B cell (primary cell): ENCODE data around the gene TMEM43. TPM values are rescaled to one million over a fixed set of nuclear protein-coding genes. Genes with fewer than 3 reads are reported as not detected.

Source experiments
- ATAC-seq: fragments of 200-7000 bp; cut with Tn5 transposase; one replicate; pipeline ENCODE4 v1.10.0; 2021; ENCODE audit warnings: low read depth, mild to moderate bottlenecking, moderate number of reproducible peaks, moderate library complexity
- CTCF ChIA-PET: fragments of 350-600 bp; sonication (Branson Sonifier 250); formaldehyde crosslinking; loops from one replicate; lab custom pipeline; 2021; ENCODE audit warnings: antibody characterized with exemption, inconsistent platforms; lab: Charles Lee
- POLR2A ChIA-PET: fragments of 350-600 bp; sonication (Branson Sonifier 250); formaldehyde crosslinking; loops from one replicate; lab custom pipeline; 2021; ENCODE audit warnings: antibody characterized with exemption; lab: Charles Lee
- DNase-seq: peaks from one replicate; pipeline ENCODE4 v3.0.0; 2013
- H2AFZ ChIP-seq: 2 replicates; pipeline ENCODE4 v1.6.1; 2012; ENCODE audit warnings: mild to moderate bottlenecking, low read depth, low read length; ENCODE audit not compliant: insufficient read depth, poor library complexity, severe bottlenecking
- H3K27ac ChIP-seq, 2 donors: 1 replicate in 1 of 2; 2 replicates in 1 of 2; pipeline ENCODE4 v1.5.1; 2012 to 2013; ENCODE audit warnings: low read length in 2 of 2, mild to moderate bottlenecking in 2 of 2, moderate library complexity in 1 of 2
- H3K27me3 ChIP-seq, 4 experiments: fragments of 200-600 bp in 1 of 4; sonication (generic) in 1 of 4; replicated peaks in 1 of 4; 1 replicate in 2 of 4; 2 replicates in 2 of 4; pipeline versions ENCODE4 v1.6.1 to v1.7.0; 2013 to 2016; ENCODE audit warnings: low read length in 3 of 4, mild to moderate bottlenecking in 2 of 4, mixed read lengths in 1 of 4, moderate library complexity in 1 of 4; ENCODE audit not compliant: insufficient read depth in 4 of 4, control insufficient read depth in 3 of 4; ENCODE audit errors: control extremely low read depth in 1 of 4
- H3K36me3 ChIP-seq, 2 experiments: replicated peaks in 1 of 2; 1 replicate in 1 of 2; 2 replicates in 1 of 2; pipeline versions ENCODE4 v1.6.1 to v1.7.1; 2013; ENCODE audit warnings: low read length in 1 of 2; ENCODE audit not compliant: insufficient read depth in 2 of 2, control insufficient read depth in 1 of 2; ENCODE audit errors: control extremely low read depth in 1 of 2, extremely low read depth in 1 of 2
- H3K4me1 ChIP-seq, 2 donors: fragments of 200-600 bp in 1 of 2; sonication (generic) in 1 of 2; 1 replicate in 1 of 2; 2 replicates in 1 of 2; pipeline versions ENCODE4 v1.5.1 to v1.6.1; 2013 to 2017; ENCODE audit warnings: low read length in 2 of 2; ENCODE audit not compliant: control insufficient read depth in 2 of 2, insufficient read depth in 2 of 2
- H3K4me2 ChIP-seq: replicated peaks from 2 replicates; pipeline ENCODE3; 2012; ENCODE audit warnings: mild to moderate bottlenecking, low read depth, low read length; ENCODE audit not compliant: poor library complexity, severe bottlenecking
- H3K4me3 ChIP-seq, 5 experiments: fragments of 200-600 bp in 1 of 5; sonication (generic) in 1 of 5; 1 replicate in 3 of 5; 2 replicates in 2 of 5; pipeline versions ENCODE4 v1.5.1 to v1.7.0; 2011 to 2016; ENCODE audit warnings: low read length in 4 of 5, mild to moderate bottlenecking in 4 of 5, low read depth in 2 of 5, control low read depth in 1 of 5, moderate library complexity in 1 of 5; ENCODE audit not compliant: insufficient read depth in 1 of 5; ENCODE audit errors: control extremely low read depth in 1 of 5, extremely low read depth in 1 of 5
- H3K79me2 ChIP-seq: fragments of 200-600 bp; sonication (generic); one replicate; pipeline ENCODE4 v1.6.0; 2016; ENCODE audit warnings: low read length; ENCODE audit not compliant: control insufficient read depth, insufficient read depth
- H3K9ac ChIP-seq: fragments of 200-600 bp; sonication (generic); 2 replicates; pipeline ENCODE4 v1.6.1; 2017; ENCODE audit warnings: mild to moderate bottlenecking, low read length, moderate library complexity
- H3K9me3 ChIP-seq, 3 donors: one replicate each; pipeline versions ENCODE4 v1.6.1 to v1.7.1; 2013; ENCODE audit warnings: low read length in 2 of 3; ENCODE audit not compliant: control insufficient read depth in 2 of 3, insufficient read depth in 1 of 3; ENCODE audit errors: control extremely low read depth in 1 of 3
- H4K20me1 ChIP-seq: 2 replicates; pipeline ENCODE4 v1.6.0; 2012; ENCODE audit warnings: mild to moderate bottlenecking, low read length; ENCODE audit not compliant: insufficient read depth, control insufficient read depth, poor library complexity, severe bottlenecking
- H3K27ac Mint-ChIP-seq: one replicate; pipeline ENCODE4 v1.8.0; 2021; ENCODE audit warnings: mixed read lengths
- H3K27me3 Mint-ChIP-seq: one replicate; pipeline ENCODE4 v1.8.0; 2021; ENCODE audit warnings: mixed read lengths
- H3K4me1 Mint-ChIP-seq: one replicate; pipeline ENCODE4 v1.8.0; 2021; ENCODE audit warnings: mixed read lengths
- H3K4me3 Mint-ChIP-seq: one replicate; pipeline ENCODE4 v1.8.0; 2021; ENCODE audit warnings: mixed read lengths
- H3K9me3 Mint-ChIP-seq: one replicate; pipeline ENCODE4 v1.8.0; 2022; ENCODE audit warnings: mixed read lengths; ENCODE audit not compliant: insufficient read depth
- EZH2 ChIP-seq: IDR thresholded peaks from 2 replicates; pipeline ENCODE4 v1.6.1; 2012; ENCODE audit warnings: borderline replicate concordance, low read depth, mild to moderate bottlenecking, moderate library complexity, low read length; ENCODE audit not compliant: insufficient read depth, poor library complexity, severe bottlenecking
- WGBS: methylation state at CpG from one replicate; pipeline ENCODE4 v1.1.5; 2013; ENCODE audit warnings: missing lambda C conversion rate; ENCODE audit not compliant: insufficient coverage; 5-methylcytosine and 5-hydroxymethylcytosine counted together
- intact Hi-C: fragments of 100-400 bp; cut with micrococcal nuclease; formaldehyde crosslinking; loops from one replicate; pipeline ENCODE4 v1.10.0; 2022
- polyA plus RNA-seq: library from polyadenylated mRNA; depleted of rRNA; stranded (reverse); fragments of >200 nt; gene quantifications from 2 replicates; pipeline ENCODE4 v1.2.3, GENCODE V29; 2012
- total RNA-seq, 2 donors: library from RNA; stranded (reverse); fragments of 120-200 nt in 1 of 2; gene quantifications; 1 replicate in 1 of 2; 2 replicates in 1 of 2; pipeline versions ENCODE4 v1.2.3 to v1.2.4, GENCODE V29; 2013 to 2022
- TF ChIP-seq, protein P1 (sequence below): fragments of 200-600 bp; IDR thresholded peaks from one replicate; pipeline ENCODE4 v1.8.0; 2022; ENCODE audit warnings: antibody characterized with exemption, mild to moderate bottlenecking

Gene TMEM43
- total and polyA plus RNA-seq, 2 donors (not counting 1 experiment from before 2014, with no cell fraction given) = 29.5 to 37.6 TPM

DNA sequence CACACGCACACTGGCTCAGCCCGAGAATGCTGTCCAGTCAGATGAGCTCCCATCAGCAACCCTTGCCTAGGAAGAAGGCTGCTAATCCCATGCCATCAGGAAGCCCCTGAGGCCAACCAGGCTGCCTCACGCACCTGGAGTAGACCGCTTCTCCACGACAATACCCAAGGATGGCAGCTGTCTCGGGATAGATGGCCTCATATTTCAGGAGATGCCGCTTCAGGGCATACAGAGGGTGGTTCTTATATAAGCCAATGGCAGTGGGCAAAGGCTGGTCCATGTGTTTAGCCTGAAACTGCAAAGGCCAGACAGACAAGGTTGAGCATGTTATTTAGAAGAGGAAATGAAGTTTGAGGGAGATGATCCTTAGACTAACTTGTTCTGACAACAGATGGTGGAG lies 31.3 kb downstream of the TMEM43 start:
- H3K9me3 ChIP-seq = peaks cover 0 to 5% (median 3%) of the 10 kb centered on the region in 3 donors
- H3K36me3 ChIP-seq = peaks cover 24 to 79% of the 10 kb centered on the region in 2 experiments
- Mint-ChIP-seq H3K9me3 (peaks cover 3% of the 10 kb centered on the region), H3K4me1 (no peaks in the 10 kb centered on the region), H3K27me3 (no peaks in the 10 kb centered on the region), H3K4me3 (no peak overlapping the region), H3K27ac (no peak overlapping the region)
- intact Hi-C loops = no loop called here
- ChIA-PET POLR2A (no interaction called here), CTCF (no interaction called here)
- no peaks in the 10 kb centered on the region for H4K20me1 ChIP-seq
- no peak overlapping the region for H3K4me3 ChIP-seq
- no peak overlapping the region for H2AFZ ChIP-seq
- TF ChIP-seq EZH2 = no peak
- TF ChIP-seq, protein P1, sequence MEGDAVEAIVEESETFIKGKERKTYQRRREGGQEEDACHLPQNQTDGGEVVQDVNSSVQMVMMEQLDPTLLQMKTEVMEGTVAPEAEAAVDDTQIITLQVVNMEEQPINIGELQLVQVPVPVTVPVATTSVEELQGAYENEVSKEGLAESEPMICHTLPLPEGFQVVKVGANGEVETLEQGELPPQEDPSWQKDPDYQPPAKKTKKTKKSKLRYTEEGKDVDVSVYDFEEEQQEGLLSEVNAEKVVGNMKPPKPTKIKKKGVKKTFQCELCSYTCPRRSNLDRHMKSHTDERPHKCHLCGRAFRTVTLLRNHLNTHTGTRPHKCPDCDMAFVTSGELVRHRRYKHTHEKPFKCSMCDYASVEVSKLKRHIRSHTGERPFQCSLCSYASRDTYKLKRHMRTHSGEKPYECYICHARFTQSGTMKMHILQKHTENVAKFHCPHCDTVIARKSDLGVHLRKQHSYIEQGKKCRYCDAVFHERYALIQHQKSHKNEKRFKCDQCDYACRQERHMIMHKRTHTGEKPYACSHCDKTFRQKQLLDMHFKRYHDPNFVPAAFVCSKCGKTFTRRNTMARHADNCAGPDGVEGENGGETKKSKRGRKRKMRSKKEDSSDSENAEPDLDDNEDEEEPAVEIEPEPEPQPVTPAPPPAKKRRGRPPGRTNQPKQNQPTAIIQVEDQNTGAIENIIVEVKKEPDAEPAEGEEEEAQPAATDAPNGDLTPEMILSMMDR = no peak
- ATAC-seq (no peak), DNase-seq (no peak)
- no peak overlapping the region for H3K27ac ChIP-seq
- no peaks in the 10 kb centered on the region for H3K27me3 ChIP-seq
- H3K4me1 ChIP-seq = no peaks in the 10 kb centered on the region
- no peak overlapping the region for H3K4me2 ChIP-seq
- no peak overlapping the region for H3K9ac ChIP-seq
- 98% methylated on average over 7 of the region's 7 CpGs for WGBS
- peaks cover 6% of the 10 kb centered on the region for H3K79me2 ChIP-seq

DNA sequence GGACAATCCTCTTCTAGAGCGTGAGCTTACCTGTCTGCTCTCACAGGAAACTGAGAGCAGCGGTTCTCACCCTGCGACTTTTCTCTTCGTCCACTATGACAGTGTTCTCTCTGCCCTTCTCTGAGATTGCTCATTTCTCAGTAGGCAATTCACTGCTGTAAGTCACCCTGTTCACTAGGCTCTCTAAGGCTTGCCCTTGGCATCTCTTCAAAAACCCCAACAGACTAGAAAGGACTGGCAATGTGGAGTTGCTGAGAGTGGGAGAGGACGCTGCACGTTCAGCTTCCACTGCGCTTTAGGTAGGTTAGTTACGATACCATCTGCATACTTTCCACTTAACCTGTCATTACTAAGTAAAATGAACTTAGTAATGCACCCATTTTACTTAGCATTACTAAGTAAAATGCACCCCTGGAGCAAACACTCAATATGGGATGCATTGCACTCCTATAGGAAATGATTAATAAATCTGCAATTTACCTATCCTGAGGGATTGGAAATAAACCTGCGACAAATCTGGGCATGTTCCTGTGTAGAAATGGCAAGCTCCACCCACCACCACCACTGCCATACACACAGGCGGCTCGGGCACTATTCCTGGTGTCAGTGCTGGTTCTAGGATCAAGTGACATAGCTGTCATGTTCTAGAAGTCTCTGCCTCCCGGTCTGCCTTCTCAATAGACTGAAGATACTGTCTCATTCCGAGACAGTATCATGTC lies 32.1 kb downstream of the TMEM43 start:
- Histone ChIP-seq H3K9ac (no peak overlapping the region), H4K20me1 (no peaks in the 10 kb centered on the region)

More for the DNA sequence above, 32.1 kb downstream of the TMEM43 start:
- no peak overlapping the region for H3K4me3 ChIP-seq
- H3K4me2 ChIP-seq = no peak overlapping the region
- H3K36me3 ChIP-seq = peaks cover 31 to 86% of the 10 kb centered on the region in 2 experiments
- no peak for ATAC-seq
- no peak overlapping the region for H3K27ac Mint-ChIP-seq
- H3K79me2 ChIP-seq = peaks cover 6% of the 10 kb centered on the region
- no peaks in the 10 kb centered on the region for H3K27me3 Mint-ChIP-seq
- intact Hi-C loops = no loop called here
- H2AFZ ChIP-seq = no peak overlapping the region
- ChIA-PET CTCF (no interaction called here), POLR2A (no interaction called here)
- no peak for DNase-seq
- no peaks in the 10 kb centered on the region for H3K4me1 ChIP-seq
- peaks cover 0 to 11% (median 8%) of the 10 kb centered on the region in 3 donors for H3K9me3 ChIP-seq
- no peak overlapping the region for H3K27ac ChIP-seq
- H3K4me3 Mint-ChIP-seq = no peak overlapping the region
- WGBS = 100% methylated on average over 5 of the region's 13 CpGs
- peaks cover 8% of the 10 kb centered on the region for H3K9me3 Mint-ChIP-seq
- no peak for TF ChIP-seq EZH2
- TF ChIP-seq, protein P1 = no peak
- H3K27me3 ChIP-seq = no peaks in the 10 kb centered on the region
- no peaks in the 10 kb centered on the region for H3K4me1 Mint-ChIP-seq
